GM18507 (cell line): Measurements from ENCODE around the gene C14orf119.
"Not testable (repeated sequence)": the region's sequence is repeated elsewhere in the genome, so short reads cannot be mapped to it uniquely, and the experiment has no call there.

Experiments used
- DNase-seq: peaks from one replicate; pipeline ENCODE4 v3.0.0; 2011; ENCODE audit warnings: low read depth; ENCODE audit not compliant: insufficient read length; ENCODE audit errors: extremely low spot score
- FAIRE-seq: peaks from 2 replicates; lab custom pipeline; 2011; peaks lifted over from hg19 to GRCh38; lab: Jason Lieb, UNC

The C14orf119 gene

DNA sequence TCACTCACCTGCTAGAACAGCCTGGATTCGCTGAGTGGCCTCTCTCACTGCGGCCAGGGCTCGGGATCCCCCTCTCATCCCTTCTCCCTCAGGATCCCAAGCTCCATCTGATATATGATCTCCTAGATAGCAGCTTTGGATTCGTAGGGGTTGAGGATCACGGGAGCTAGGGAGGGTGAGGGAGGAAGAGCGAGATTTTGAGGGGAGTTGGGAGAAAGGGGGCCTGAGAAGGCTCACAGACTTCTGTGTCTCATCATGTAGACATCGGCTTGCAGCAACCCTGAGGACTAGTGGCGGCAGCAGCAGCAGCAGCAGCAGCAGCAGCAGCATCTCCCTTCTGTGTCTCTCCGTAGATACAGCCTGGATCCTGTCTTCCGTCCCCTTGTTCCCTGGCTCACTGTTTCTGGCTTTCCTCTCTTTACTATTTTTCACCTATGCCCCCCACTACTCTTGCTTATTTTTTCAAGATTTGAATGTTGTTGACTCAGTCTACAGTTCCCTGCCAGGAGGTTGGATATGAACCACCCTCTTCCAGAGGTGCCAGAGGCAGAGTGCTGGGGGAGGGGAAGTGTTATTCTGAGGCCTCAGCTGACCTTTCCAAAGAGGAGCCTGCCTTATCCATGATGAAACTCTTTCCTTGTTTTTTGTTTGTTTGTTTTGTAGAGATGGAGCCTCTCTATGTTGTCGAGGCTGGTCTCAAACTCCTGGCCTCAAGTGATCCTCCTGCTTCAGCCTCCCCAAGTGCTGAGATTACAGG is 9.5 kb downstream of the C14orf119 start, which contains the start of gene CIROP:
Gene CIROP (minus strand): TSS at position 399 of the 757 bp plus-strand sequence. CDS start 69 bp downstream, at position 330.
- DNase-seq (no peak), FAIRE-seq (no peak)

DNA sequence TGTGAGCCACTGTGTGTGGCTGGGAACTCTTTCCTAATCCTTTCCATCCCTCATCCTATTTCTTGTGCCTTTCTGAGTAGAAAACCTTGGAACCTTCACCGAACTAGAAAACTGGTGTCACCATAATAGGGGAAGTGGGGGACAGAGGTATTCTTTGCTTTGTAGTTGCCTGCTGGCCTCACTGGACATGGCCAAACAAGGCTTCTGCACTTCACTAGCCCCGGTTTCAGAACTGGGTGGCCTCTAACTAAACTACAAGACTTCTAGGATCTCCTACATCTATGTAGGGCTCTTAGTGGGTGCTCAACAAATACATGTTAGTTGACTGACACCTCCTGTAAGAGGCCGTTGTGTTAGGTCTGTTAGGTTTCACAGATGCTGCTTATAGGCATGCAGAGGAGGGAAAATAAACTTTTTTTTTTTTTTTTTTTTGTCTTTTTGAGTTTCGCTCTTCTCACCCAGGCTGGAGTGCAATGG is 10.1 kb downstream of the C14orf119 start:
- no peak for DNase-seq
- FAIRE-seq: no peak

DNA sequence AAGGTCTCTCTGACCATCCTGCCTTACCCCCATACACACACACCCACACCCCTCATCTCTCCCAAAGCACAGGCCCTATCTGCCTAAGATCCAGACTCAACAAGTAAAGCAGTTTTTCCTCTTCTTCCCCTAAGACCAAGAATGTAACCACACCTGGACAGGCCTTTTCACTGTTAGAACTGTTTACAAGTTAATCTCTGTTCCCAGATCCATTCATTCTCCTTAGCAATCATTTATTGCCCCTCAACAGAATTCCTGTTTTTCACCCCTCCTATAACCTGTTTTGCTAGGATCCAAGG is 11.4 kb downstream of the C14orf119 start:
- DNase-seq (no peak), FAIRE-seq (no peak)

DNA sequence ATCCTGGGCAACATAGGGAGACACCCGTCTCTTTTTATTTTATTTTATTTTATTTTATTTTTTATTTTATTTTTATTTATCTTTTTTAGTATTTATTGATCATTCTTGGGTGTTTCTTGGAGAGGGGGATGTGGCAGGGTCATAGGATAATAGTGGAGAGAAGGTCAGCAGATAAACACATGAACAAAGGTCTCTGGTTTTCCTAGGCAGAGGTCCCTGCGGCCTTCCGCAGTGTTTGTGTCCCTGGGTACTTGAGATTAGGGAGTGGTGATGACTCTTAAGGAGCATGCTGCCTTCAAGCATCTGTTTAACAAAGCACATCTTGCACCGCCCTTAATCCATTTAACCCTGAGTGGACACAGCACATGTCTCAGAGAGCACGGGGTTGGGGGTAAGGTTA is 12.3 kb downstream of the C14orf119 start:
- not testable (repeated sequence) for FAIRE-seq, DNase-seq

DNA sequence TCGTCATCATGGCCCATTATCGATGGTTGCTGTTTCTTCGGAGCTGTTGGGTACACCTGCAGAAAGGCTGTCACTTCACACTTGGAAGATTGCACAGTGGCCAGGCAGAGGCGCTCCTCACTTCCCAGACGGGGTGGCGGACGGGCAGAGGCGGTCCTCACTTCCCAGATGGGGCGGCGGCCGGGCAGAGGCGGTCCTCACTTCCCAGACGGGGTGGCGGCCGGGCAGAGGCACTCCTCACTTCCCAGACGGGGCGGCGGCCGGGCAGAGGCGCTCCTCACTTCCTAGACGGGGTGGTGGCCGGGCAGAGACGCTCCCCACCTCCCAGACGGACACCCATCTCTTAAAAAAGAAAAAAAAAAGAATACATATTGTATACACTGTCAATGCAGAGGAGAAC is 12.9 kb downstream of the C14orf119 start:
- not testable (repeated sequence) for FAIRE-seq

DNA sequence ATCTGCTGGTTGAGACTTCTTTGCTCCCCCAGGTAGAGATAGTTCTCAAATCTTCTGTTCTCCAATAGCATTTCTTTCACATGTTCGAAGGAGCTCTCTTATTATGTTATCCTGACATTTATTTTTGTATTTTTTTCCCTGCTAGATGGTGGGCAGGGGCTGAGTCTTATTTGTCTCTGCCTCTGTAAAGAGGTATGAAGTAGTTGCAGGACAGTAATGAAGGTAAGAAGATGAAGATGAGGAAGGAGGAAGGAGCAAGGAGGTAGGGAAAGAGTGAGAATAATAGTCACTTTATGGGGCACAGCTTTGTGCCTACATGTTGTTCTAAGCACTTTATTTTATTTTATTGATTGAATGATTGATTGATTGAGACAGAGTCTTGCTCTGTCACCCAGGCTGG is 14.5 kb downstream of the C14orf119 start:
- FAIRE-seq (no peak), DNase-seq (no peak)

More for the DNA sequence above, 12.9 kb downstream of the C14orf119 start:
- DNase-seq: not testable (repeated sequence)

DNA sequence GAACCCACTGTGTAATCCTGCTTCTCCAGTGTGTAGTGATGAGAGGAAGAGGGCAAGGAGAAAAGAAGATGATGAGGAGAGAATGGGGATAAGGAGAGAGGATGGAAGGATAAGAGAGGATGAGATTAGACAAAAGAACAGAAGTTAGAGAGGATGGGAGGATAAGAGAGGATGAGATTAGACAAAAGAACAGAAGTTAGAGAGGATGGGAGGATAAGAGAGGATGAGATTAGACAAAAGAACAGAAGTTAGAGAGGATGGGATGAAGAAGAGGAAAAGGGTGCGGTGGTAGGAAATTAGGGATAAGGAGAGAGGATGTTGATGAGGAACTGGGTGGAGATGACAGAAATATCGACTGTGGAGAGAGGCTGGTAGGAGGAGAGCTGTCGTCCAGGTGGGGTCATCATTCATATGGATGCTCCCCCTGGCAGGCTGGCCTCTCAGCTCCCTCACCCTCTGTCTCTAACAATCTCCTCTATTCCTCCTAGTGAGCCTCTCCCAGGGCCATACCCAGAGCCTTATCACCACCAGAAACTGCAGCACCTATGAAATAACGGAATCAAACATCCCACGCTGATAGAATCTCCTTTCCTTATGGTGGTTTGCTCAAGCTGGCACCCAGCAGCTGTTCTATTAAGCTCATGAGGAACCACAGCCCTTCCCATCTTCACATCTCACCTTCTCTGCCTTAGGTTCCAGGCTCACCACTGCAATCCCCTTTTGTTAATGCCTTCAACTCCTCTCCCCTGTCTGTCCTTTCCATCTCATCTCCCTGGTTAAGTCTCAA is 15.5 kb downstream of the C14orf119 start:
- FAIRE-seq: no peak
- DNase-seq: no peak

DNA sequence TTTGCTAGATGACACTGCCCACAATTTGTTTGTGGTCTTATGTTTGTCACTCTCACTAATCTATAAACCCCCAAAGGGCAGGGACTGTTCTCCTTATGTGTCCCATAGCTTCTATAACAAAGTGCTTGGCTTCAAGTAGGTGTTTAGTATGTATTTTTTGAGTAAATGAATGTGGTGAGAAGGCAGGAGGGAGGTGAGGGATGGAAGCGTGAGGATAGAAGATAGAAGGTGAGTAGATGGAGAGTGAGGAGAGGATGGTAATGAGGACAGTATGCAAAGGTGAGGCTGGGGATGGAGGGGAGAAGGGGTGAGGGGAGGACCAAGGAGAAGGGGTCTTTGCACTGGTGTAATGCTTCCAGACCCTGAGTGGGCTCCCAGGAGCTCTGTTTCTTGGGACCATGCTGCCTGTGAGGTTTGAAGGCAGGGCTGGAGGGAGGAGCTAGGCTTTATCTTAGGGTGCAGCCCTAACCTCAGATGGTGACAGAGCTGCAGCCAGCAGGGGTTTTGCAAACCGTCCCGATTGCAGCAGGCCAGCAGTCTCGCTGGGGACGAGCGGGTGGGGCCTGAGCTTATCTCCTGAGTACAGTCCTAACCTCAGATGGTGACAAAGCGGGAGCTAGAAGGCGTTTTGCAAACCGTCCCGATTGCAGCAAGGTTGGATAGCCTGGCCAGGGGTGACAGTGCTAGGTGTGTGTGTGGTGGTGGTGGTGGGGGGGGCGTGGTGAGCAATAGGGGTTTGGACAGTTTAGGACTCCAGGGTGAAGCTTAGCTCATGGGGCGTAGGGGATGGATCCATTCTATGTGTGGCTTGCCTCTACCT is 17.3 kb downstream of the C14orf119 start:
- FAIRE-seq (no peak), DNase-seq (no peak)

DNA sequence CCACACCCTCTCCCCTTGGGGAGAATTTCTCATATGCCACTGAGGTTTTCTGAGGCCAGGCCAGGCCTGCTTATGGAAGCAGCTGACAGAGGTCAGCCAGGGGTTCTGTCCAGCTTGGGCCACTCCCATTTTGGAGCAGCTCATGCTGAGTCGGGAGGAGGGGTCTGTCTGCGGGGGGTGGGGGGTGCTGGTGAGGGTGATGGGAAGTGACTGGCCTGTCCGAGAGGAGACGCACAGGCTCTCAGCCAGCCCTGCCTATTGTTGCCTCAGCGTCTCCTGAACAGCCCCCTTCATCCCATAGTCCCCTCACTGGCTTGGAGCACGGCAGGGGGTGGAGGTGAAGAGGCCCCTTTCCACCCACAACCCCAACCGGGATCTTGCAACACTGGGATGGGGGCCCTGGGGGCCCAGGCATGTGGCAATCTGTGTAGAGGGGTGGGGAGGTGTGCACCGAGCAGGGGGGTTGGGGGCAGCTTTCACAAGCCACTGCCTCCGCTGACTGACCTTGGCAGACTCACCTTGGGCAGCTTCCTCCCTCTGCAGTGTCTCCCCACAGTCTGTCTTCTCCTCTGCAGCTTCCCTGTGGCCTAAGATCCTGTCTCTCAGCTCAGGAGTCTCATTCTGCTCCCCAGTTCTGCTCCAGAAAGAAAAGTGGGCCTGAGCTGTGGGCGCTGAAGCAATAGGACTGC is 18.3 kb downstream of the C14orf119 start:
- FAIRE-seq: no peak

DNA sequence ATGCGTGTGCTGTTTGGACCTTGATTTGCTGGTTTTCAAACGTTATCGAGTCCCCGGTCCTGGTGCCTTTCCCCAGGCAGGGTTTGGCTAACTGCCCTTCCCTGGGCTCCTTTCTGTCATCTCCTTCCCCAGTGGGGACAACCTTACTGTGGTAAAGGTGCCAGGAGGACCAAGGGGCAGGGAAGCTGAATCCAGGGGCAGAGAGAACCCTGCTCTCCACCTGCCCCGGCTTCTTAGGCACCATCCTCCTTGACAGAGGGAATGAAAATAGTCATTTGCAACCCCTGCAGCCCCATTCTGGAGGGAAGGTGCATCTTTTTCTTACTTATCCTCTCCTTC is 18.8 kb downstream of the C14orf119 start:
- FAIRE-seq: no peak
- no peak for DNase-seq

More for the DNA sequence above, 18.3 kb downstream of the C14orf119 start:
- DNase-seq: no peak

DNA sequence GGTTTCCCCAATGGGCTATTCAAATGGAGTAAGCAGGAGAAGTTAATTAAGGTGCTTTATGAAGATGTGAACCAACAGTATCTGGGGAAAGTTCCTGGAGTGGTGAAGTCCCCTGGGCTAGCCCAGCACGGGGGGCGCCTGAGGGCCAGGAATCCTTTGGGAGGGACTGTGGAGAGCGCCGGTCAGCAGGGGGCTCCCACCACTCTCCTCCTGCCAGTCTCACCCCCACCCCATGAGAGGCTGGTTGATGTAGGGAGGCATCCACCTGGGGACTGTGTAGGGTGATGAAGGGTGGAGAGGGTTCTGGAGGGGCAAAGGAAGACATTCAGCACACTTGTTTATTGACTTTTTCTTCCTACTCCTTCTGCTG is 19.3 kb downstream of the C14orf119 start:
- no peak for FAIRE-seq

DNA sequence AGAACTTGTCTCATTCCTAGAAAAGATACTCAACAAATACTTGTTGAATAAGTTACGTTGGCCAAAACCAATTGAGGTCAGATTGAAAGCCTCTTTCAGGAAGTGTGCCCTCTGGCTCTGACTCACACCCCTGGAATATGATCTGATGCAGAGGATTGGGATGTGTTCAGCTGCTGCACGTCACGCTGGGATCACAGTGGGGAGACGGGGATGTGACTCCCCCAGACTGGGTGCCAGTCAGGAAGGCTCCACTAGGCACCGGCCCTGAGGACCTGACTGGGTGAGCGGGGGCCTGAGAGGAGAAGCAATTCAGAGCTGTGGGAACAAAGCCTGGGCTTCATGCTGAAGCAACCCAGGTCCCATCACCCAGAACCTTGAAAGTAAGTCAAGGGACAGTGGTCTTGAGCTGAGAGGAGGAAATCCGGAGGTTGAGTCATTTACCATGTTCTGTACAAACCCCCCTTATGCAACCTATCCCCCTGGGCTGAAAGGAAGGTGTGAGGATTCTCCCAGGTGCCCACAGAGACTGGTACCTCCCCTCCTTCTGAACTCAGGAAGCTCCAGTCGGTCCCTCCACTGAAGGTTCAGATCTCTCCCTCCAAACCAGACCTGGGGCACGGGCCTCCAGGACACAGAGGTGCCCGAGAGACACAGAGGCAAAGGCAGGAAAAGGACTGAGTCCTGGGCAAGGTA is 19.9 kb downstream of the C14orf119 start:
- FAIRE-seq: no peak
- DNase-seq: no peak

More for the DNA sequence above, 19.3 kb downstream of the C14orf119 start:
- no peak for DNase-seq

DNA sequence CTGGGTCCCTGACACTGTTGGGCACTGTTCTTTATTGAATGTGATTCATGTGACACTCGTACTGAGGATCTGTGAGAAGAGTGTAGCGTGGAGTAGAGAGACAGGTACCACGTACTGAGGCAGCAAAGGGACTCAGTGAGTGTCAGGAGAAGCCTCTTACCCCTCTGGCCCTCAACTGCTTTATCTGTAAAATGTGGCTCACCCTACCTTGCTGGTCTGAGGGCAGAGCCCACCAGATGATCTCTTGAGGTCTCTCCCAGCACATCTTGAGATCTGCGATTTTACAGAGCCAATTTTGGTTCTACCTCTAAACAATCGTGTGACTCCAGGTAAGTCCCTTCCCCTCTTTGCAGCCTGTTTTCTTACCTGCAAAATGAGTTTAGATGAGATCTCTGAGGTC is 20.6 kb downstream of the C14orf119 start:
- no peak for DNase-seq
- no peak for FAIRE-seq

DNA sequence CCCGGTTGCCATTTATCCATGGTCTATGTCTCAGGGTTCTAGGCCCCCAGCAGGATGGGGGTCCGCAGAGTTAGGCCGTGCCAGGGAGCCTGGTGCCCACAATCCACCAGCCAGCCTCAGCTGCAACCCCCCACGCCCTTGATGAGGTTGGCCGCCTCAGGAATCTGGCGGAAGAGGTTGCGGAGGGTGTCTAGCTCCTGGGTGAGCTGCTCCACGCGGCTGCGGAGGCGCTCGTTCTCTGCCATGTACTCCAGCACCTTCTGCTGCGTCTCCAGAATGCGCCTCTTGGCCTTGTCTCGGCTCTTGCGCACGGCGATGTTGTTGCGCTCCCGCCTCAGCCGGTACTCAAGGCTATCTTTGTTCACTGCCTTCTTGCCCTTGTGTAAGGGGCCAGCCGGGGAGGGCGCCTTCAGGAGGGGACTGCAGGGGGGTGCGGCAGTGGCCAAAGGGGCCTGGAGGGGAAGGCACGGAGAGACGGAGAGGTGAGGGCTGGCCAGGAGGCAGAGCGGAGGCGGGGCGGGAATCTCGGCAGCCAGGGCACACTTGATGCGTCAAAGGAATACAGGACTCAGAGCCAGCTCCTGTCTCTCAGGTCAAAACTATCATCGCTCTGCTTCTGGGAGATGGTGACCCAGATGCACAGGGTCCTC is 22.2 kb downstream of the C14orf119 start:
- DNase-seq: no peak
- FAIRE-seq: no peak

DNA sequence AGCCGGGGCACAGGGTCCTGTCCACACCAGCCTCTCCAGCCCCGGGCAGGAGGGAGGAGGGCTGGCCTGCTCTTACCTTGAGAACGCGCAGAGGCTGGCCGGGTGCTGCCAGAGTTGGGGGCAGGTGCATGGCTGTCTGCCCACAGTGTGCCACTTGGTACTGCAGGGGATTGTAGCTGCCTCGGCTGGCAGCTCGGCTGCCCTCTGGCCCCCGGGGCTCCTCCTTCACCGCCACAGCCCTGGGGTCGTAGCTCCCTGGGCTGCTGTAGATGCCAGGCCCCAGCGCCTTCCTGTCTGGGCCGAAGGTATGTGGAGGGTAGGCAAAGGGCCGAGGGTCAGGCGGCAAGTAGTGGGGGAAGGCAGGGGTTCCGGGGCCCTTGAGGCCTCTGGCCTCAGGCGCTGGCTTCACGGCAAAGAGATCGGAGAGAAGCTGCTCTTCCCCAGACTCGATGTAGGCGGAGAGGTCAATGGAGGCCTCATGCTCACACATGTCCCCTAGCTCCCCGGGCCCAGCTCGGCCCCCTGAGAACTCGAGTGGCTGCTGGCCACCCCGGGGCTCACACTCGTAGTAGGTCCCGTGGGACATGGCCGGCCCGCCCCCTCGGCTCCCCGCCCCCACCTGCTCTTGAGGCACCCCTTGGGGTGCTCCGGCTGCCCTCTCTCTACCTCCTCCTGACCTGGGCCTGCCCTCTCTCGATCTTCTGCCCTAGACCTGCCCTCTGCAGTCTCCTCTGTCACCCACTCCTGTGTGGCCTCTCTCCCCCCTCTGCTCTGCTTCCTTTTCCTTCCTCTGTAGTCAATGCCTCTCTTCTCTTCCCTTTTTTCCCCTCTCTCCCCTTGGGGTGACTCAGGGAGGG is 23.4 kb downstream of the C14orf119 start, which contains the start of gene CEBPE:
Gene CEBPE (minus strand): TSS at position 750 of the 857 bp plus-strand sequence. CDS start 164 bp downstream, at position 586.
- DNase-seq (no peak), FAIRE-seq (no peak)

DNA sequence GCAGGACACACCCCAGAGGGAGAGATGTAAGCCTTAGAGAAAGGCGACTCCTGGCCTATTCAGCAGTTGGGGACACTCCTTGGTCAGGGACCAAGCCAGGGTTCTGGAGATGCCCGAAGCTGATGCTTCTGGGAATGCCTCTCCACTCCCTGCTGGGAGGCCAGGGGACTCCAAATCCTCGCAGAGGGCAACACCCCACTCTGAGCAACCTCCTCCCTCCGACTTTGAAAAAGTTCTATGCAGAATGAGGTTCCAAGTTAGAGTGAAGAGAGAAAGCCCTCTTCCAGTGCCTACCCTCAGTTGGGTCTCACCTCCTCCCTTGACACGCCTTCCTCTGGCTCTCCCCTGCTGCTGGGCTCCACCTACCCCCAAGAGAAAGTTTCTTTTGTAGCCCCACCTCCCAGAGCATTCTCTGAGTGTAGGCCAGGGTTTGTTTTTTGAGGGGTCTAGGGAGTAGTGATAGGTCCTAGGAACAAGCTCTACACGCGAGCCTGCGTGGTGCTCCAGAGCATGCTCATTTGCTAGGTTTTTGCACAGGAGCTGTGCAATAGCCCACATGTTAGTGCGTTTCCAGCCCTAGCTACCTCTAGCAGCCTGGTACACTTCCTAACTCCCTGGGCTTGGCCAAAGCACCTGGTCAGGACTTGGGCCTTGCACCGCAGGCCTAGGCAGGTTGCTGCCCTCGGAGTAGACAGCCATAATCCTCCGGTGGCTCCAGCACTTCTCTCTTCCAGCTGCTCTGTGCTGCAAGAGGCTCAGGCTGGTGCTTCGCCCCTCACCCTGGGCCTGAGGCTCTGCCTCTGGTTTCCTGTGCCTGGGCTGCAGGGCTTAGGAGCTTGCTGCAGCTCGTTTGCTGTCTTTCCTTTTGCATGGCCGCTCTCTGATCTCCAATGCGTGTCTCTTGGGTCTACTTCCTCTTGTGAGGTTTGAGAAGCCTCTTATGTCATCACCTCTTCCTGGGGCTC is 24.3 kb downstream of the C14orf119 start:
- DNase-seq: peak; percentile 12
- FAIRE-seq: no peak
